Parathyroid adenoma (tissue), 2 donors: ENCODE data around the gene PRKAR2B.

Source experiments
- H2AFZ ChIP-seq: fragments of 300-600 bp; sonication (generic); one replicate; pipeline ENCODE4 v1.7.0; 2017; ENCODE audit warnings: antibody characterized with exemption, mild to moderate bottlenecking
- H3K27ac ChIP-seq: fragments of 300-600 bp; sonication (generic); one replicate; pipeline ENCODE4 v1.7.0; 2017
- H3K27me3 ChIP-seq: fragments of 300-600 bp; sonication (generic); one replicate; pipeline ENCODE4 v1.7.0; 2017; ENCODE audit warnings: low read length; ENCODE audit not compliant: control insufficient read depth, insufficient read depth
- H3K36me3 ChIP-seq: fragments of 300-600 bp; sonication (generic); one replicate; pipeline ENCODE4 v1.7.0; 2017; ENCODE audit warnings: low read length; ENCODE audit not compliant: control insufficient read depth, insufficient read depth
- H3K4me1 ChIP-seq: fragments of 300-600 bp; sonication (generic); one replicate; pipeline ENCODE4 v1.7.0; 2017; ENCODE audit warnings: control low read depth
- H3K4me2 ChIP-seq: fragments of 300-600 bp; sonication (generic); one replicate; pipeline ENCODE4 v1.7.0; 2017; ENCODE audit warnings: low read length
- H3K4me3 ChIP-seq: fragments of 300-600 bp; sonication (generic); one replicate; pipeline ENCODE4 v1.7.0; 2017; ENCODE audit warnings: low read depth, low read length
- H3K79me2 ChIP-seq: fragments of 300-600 bp; sonication (generic); one replicate; pipeline ENCODE4 v1.7.0; 2017; ENCODE audit warnings: control low read depth
- H3K9ac ChIP-seq: fragments of 300-600 bp; sonication (generic); one replicate; pipeline ENCODE4 v1.7.0; 2017; ENCODE audit warnings: mild to moderate bottlenecking
- H3K9me3 ChIP-seq: fragments of 300-600 bp; sonication (generic); one replicate; pipeline ENCODE4 v1.7.0; 2017; ENCODE audit warnings: low read length; ENCODE audit not compliant: control insufficient read depth
- TF ChIP-seq, protein P1 (sequence below): fragments of 300-600 bp; sonication (generic); IDR thresholded peaks from one replicate; pipeline ENCODE4 v1.7.0; 2017; ENCODE audit warnings: antibody characterized with exemption, mild to moderate bottlenecking
- donor health status: primary hyperparathyroidism.

PRKAR2B gene

DNA sequence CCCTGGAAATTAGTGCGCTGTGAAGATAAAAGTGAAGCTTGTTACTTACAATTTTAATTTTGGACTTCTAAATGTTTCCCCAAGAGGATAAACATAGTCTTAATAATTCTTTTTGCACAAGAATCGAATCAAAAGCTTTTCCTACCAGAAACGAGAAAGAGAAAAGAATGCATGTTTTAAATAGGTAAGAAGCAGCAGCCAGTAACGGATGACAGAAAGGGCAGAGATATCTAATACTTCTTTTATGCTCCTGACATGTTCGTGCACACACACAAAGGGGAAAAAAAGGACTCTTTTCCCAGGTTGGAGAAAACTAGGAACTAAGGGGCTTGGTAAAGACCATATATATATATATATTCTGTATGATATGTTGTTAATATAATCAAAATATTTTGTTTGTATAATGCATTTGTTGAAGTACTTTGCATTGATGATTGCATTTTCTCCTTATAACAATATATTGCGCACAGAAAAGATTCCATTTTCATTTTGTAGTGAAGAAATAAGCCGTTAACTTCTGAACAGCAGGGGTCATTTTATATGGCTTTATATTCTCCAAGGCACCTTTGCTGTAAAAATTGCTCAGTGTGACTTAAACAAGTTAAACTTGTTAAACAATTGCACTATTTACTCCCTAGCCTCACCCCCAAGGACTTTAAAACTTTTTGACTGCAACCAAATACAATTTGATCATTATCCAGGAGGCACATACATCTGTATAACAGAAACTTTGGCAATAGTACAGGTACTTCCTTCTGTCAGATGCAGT, 2.2 kb downstream of the PRKAR2B start:
- Histone ChIP-seq H3K9ac (no peak overlapping the region), H3K79me2 (peaks cover 18% of the 10 kb centered on the region), H3K9me3 (no peaks in the 10 kb centered on the region), H3K4me2 (no peak overlapping the region), H3K27ac (no peak overlapping the region), H3K4me3 (no peak overlapping the region), H3K36me3 (no peaks in the 10 kb centered on the region), H3K27me3 (no peaks in the 10 kb centered on the region), H3K4me1 (peaks cover 15% of the 10 kb centered on the region), H2AFZ (no peak overlapping the region)
- TF ChIP-seq, protein P1, sequence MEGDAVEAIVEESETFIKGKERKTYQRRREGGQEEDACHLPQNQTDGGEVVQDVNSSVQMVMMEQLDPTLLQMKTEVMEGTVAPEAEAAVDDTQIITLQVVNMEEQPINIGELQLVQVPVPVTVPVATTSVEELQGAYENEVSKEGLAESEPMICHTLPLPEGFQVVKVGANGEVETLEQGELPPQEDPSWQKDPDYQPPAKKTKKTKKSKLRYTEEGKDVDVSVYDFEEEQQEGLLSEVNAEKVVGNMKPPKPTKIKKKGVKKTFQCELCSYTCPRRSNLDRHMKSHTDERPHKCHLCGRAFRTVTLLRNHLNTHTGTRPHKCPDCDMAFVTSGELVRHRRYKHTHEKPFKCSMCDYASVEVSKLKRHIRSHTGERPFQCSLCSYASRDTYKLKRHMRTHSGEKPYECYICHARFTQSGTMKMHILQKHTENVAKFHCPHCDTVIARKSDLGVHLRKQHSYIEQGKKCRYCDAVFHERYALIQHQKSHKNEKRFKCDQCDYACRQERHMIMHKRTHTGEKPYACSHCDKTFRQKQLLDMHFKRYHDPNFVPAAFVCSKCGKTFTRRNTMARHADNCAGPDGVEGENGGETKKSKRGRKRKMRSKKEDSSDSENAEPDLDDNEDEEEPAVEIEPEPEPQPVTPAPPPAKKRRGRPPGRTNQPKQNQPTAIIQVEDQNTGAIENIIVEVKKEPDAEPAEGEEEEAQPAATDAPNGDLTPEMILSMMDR, result no peak

DNA sequence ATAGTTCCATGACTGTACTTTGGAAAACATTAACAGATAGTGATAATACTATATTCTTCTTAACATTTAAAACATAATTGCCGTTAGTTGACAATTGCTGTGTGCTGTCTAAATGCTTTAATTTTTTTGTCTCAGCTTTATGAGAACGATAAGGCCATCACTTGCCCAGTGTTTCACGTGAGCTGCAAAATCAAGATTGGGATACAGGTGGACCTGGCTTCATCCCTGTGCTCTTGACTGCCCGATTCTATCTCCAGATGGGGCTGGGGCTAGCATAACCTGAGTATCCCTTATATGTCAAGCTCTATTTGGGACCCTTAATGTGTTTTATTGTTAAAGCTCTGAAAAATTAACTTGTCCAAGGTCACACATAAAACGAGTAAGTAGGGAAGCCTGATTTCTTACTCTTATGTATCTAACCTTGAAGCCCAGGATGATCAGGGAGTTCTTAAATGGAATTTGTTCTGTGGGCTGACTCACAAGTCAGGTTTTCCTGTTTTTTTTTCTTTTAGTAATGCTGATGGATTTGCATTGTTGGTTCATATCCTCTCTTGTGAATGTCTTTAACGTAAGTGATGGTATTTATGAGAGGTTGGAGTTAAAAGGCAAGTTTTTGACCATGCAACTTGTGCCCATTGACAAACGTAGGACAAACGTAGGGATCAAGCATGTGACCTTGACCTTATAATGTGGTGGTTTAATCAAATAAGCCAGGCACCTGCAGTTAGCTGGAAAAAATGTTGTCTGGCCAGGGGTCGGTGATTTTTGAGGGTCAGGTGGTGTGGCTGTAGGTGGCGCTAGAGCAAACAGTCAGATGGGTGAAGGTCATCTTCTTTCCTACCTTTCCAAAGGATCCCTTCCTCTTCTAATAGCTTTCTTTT, 3.6 kb downstream of the PRKAR2B start:
- Histone ChIP-seq H2AFZ (no peak overlapping the region), H3K27ac (no peak overlapping the region), H3K4me1 (peaks cover 15% of the 10 kb centered on the region), H3K9me3 (no peaks in the 10 kb centered on the region), H3K4me3 (no peak overlapping the region), H3K79me2 (peaks cover 18% of the 10 kb centered on the region), H3K4me2 (no peak overlapping the region), H3K9ac (no peak overlapping the region), H3K27me3 (no peaks in the 10 kb centered on the region), H3K36me3 (no peaks in the 10 kb centered on the region)
- TF ChIP-seq, protein P1, result peak; percentile 14

DNA sequence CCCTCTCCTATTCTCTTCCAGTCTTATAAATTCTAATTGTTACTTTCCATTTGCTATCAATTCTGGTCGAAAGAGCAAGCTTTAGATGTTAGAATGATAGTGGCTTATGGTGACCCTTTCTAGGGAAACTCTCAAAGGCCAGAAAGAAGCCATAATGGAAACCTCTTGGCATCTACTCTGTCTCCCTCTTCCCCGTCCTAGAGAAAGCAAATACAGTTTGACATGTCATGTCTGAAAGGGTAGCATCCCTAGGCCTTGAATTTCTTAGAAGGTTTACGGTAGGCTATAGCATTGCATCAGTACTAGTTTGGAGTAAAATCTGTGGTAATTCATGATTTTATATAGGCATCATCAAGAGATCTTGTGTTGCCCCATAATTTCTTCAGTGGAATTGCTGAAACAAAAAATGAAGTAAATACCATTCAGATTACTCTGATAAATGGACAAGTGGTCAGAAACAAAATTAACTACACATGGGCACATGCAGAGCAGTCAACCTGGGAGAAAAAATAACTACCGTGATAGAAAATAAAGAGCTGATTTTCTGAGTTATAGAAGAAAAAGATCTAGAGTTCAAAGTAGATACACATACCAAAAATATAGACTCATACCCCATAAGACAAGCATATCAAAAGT, 4.4 kb downstream of the PRKAR2B start:
- H3K4me3 ChIP-seq, result no peak overlapping the region
- H2AFZ ChIP-seq, result no peak overlapping the region
- no peaks in the 10 kb centered on the region for H3K9me3 ChIP-seq
- H3K4me1 ChIP-seq, result peaks cover 14% of the 10 kb centered on the region
- no peak overlapping the region for H3K9ac ChIP-seq
- H3K4me2 ChIP-seq, result no peak overlapping the region
- H3K36me3 ChIP-seq, result no peaks in the 10 kb centered on the region
- H3K27me3 ChIP-seq, result no peaks in the 10 kb centered on the region
- TF ChIP-seq, protein P1, result no peak
- H3K79me2 ChIP-seq, result peaks cover 18% of the 10 kb centered on the region
- no peak overlapping the region for H3K27ac ChIP-seq

DNA sequence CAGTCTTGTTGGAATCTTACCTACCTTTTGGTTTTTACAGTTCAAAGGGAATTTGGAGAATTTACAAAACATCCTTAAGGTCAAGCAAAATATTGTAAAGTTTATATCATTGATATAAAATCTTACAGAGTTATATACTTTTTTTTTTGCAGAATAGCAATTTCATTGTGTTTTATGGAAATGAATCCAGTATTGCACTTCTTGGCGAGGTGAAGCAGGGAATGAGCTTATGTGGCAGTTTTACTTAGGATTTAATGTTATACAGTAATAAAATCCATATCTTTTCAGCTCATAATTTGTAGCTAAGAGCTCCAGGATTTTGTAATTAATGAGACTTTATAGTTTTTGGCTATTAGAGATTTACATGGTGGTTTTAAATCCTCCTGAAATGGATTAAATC, 5.0 kb downstream of the PRKAR2B start:
- no peak overlapping the region for H3K27ac ChIP-seq
- no peaks in the 10 kb centered on the region for H3K36me3 ChIP-seq
- H3K9ac ChIP-seq, result no peak overlapping the region
- H3K9me3 ChIP-seq, result no peaks in the 10 kb centered on the region
- H3K79me2 ChIP-seq, result peaks cover 18% of the 10 kb centered on the region
- H3K4me3 ChIP-seq, result no peak overlapping the region
- no peak overlapping the region for H3K4me2 ChIP-seq
- H3K4me1 ChIP-seq, result peaks cover 12% of the 10 kb centered on the region
- no peaks in the 10 kb centered on the region for H3K27me3 ChIP-seq
- TF ChIP-seq, protein P1, result no peak
- H2AFZ ChIP-seq, result no peak overlapping the region
